GM21717 (cell line): Measurements from ENCODE around the gene TMEM266.
A peak's percentile ranks its signal among the peaks of the same experiment; 100 is the strongest.

Source experiments
- ATAC-seq: cut with Tn5 transposase; IDR thresholded peaks from one replicate; pipeline ENCODE4 v1.9.1; 2021; ENCODE audit warnings: mild to moderate bottlenecking, moderate library complexity; ENCODE audit not compliant: unreplicated experiment

The TMEM266 gene

GRCh38 chr15:76180321-76180720 lies 120.5 kb downstream of the TMEM266 start:
- no peak for ATAC-seq

DNA sequence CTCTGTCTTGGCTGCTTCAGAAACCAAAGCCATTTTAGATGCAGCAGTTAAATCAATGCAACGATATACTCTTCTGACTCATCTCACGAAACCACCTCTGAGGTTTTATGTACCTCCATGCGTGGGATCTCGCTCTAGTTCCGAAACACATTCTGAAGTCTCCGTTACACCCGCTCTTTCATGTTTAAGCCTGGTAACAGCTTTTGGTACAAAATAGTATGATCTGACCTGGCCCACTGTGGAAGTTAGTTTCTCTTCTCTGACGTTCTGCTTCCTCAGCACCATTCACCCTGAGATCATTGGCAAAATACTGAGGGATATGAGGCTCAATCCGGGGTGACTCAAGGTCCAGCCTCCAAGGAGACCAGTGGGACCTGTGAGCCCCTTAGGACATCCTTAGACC lies 121.9 kb downstream of the TMEM266 start:
- ATAC-seq, result peak; percentile 80

DNA sequence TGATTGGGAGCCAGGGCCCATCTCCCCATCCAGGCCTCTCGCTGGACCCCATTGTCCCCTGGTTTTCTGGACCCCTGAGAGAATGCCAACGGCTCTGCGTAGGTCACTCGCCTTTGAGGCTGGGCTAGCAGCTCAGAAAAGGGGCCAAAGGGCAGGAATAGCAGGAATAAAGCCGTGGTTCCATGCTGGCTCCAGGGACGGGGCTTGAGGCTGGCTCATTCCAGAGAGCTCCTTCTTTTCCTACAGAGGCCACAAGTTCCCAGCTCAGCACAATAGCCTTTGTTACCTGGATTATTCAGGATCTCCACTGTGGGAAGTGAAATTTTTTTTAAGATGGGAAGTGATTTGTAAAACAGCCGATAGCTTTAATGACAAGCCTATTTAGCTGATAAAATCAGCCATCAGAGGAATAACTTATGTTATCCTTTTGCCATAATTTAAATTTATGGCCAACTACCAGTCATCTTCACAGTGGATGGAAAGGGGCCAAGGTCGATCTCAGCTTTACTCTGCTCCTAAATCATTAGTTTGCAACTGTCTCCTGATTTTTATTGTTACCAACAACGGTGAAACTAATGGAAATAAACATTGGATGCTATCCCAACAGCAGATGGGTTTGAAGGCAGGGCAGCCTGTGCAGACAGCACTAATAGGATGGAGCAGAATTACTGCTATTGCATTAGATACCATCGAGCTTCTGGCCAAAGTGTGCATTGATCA lies 124.3 kb downstream of the TMEM266 start:
- no peak for ATAC-seq

DNA sequence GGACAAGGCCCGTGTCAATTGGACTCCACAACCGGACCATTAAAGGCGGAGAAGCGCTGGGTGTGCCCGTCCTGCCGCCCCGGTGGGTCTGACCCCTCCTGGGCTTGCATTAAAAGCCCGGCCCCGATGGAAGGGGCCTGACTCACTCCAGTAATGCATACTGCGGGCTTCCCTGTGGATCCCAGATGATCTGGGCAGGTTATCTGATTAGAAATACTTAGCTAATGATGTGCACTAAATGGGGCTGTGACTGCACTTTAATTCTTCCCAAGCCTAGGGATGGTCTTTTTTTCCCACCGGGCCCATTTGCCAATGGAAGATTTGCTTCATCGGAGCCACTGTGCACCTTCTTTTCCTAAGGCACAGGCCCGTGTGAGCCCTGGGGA lies 124.9 kb downstream of the TMEM266 start:
- ATAC-seq, result no peak

DNA sequence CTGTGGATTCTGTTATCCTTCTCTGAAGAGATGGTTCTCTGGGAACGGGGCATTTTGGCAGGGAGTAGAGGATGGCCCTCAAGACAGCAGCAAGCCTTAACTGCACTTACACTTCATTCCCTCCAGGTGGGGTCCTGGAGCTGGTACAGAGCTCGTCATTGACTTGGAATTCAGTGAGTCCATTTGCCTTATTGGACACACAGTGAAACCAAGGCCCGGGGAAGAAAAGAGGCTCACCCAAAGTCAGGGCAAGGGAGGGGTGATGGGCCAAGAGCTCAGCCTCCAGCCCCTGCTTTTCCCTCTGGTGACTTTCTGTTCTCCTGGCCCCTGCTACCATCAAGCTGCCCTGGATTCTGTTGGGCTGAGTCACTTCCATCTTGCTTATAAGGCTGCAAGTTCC lies 125.9 kb downstream of the TMEM266 start:
- ATAC-seq, result no peak

- no peak for ATAC-seq
Measured at GRCh38 chr15:76187163-76187562, 127.4 kb downstream of the TMEM266 start.

DNA sequence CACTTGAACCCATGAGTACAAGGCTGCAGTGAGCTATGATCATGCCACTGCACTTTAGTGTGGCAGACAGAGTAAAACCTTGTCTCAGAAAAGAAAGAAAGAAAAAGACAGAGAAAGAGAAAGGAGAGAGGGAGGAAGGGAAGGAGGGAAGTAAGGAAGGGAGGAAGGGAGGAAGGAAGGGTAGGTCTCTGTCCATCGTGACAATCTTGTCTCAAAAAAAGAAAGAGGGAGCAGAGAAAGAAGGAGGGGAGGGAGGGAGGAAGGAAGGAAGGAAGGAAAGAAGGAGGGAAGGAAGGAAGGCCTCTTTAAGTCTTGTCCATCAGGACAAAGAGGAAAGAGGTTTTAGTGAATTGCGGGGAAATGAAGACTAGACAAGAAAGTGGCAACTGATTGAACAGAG lies 129.3 kb downstream of the TMEM266 start:
- ATAC-seq, result no peak

DNA sequence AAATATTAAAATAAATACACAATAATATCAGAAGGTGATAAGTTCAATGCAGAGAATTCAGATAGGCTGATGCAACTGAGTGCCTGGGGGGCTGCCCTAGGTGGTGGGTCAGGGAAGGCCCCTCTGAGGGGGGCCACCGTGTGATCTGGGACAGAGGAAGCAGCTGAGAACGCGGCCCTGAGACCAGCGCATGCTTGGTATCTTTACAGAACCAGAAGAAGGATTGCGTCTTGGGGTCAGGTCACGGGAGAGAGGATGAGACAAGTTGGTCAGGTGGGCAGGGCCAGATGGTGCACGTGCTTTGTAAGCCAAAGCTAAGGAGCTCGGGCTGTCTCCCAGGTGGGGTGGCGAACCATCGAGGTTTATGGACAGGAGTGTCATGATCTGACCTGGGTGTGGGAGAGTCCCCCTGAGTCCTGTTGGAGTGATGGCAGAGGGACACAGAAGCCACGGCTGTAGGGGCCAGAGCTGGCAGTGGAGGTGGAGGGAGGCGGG lies 130.3 kb downstream of the TMEM266 start:
- no peak for ATAC-seq

DNA sequence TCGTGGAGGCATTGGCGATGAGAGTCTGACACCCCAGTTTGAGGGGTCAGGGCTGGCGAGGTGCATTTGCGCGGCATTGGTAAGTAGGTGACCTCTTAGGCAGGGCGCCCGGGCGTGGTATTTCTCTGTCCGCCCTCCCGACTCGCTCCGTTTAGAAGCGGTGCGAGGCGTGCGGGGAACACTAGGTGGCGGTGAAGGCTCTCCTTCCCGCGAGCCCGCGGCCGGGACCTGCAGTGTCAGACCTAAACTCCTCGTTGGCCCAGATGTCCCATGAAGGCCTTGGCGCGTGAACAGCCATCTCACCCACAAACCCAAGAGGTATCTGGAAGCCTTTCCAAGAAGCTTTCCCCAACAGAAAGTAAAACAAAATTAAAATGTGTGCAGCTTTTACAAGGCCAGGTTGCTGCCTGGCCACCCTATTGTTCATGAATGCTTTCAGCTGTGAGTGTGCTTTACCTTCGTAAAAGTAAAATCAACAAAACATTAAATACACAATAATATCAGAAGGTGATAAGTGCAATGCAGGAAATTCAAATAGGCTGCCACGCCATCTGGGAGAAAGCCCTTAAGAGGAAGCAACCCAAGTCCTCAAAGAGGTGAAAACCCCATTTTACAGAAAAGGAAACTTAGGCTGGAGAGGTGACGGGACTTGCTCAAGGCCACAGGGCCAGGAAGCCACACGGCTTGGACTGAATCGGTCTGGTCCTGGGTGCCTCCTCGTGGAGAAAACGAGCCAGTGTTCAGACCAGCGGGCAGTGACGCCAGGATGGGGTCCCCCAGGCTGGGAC lies 131.2 kb downstream of the TMEM266 start:
- peak; percentile 63 for ATAC-seq

DNA sequence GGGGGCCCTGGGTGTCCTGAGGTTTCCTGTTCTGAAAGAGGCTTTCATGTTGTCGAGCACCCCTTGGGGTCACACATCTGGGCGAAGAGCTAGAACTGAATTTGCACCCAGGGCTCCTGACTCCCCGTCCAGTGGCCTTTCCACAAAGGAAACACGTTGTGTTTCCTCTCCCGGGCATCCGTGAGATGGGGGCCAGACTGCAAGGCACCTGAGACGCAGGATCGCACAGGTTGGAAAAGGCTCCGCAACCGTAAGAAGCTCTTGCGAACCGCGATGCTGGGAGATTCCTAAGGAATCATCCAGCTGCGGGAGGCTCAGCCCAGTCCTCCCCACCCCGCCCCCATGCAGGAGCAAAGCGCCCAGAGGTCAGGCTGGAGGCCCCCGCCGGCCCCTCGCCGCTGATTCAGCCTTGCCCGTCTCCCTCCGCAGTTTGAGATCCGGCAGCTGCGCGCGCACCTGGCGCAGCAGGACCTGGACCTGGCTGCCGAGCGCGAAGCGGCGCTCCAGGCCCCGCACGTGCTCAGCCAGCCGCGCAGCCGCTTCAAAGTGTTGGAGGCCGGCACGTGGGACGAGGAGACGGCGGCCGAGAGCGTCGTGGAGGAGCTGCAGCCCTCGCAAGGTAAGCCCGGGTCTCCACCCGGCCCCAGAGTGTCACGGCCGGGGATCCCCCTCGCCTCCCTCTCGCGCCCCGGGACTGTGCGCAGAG lies 131.9 kb downstream of the TMEM266 start:
- ATAC-seq, result no peak

DNA sequence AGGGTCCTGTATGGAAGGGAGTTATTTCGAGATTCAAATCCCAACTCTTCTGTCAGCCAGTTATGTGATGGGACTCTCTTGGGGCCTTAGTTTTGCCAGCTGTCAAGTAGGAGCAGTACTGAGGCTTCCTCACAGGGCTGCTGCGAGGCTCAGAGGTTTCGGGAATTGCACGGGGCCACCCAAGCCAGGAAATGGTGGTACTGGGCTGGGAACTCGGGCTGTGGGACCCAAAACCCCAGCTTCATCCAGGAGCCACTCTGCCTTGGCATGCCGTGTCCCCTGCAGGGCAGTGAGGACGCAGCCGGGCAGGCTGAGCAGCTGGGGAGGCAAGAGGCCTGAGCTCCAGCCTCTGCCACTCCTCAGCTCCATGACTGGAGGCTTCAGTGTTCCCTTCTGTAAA lies 132.9 kb downstream of the TMEM266 start:
- ATAC-seq, result no peak

DNA sequence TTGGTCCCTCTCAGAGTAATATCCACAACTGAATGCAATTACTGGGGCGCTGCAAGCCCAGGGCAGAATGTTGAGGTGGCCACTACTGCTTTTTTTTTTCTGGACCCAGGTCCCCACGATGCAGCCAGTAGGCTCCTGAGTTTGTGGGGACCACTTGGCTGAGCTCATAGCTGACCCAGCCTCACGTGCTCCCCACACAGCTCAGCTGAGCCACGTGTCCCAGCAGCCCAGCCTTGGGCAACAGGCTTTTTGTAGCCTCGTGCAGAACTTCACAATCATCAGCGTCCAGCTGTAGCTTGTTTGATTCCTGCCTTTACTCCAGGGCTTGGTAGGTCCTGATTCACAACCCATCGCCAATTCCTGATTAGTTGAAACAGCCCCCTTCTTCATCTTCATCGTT lies 134.1 kb downstream of the TMEM266 start:
- ATAC-seq, result no peak

DNA sequence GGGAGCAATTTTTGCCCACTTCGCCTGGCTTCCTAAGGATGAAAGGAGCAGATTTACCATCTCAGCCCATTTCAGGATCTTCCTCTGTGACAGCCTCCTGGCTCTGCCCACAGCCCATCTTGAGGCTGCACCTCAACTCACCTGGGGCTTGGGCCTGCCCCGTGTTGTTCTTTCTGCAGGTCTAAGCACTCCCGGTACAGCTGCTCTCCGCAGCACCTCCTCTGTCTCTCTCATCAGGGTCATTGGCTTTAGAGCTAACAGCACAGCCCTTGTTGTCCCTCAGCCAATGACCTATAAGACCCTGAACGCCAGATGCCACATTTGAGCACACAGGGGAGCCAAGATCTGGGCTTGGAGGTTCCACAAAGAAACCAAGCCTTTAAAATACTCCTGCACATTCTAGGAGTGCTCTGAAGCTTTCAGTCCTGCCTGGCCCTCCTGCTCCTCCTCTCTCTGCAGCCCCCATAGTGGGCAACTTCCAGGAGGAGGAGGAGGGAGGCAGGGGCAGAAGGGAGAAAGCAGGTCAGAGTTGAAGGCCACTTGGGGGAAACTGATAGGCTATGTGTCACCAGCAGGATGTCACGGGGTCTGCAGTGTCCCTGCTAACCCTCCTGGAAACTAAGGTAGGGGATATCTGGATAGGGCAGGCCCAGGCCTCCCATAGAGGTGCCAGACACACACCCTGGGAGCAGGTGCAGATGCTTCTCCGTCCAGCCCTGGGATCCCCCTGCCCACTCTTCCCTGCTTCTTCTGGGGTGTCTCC lies 135.9 kb downstream of the TMEM266 start:
- no peak for ATAC-seq

GRCh38 chr15:76196269-76197231 lies 136.8 kb downstream of the TMEM266 start:
- ATAC-seq, result no peak

GRCh38 chr15:76197703-76198455 lies 138.1 kb downstream of the TMEM266 start:
- no peak for ATAC-seq

DNA sequence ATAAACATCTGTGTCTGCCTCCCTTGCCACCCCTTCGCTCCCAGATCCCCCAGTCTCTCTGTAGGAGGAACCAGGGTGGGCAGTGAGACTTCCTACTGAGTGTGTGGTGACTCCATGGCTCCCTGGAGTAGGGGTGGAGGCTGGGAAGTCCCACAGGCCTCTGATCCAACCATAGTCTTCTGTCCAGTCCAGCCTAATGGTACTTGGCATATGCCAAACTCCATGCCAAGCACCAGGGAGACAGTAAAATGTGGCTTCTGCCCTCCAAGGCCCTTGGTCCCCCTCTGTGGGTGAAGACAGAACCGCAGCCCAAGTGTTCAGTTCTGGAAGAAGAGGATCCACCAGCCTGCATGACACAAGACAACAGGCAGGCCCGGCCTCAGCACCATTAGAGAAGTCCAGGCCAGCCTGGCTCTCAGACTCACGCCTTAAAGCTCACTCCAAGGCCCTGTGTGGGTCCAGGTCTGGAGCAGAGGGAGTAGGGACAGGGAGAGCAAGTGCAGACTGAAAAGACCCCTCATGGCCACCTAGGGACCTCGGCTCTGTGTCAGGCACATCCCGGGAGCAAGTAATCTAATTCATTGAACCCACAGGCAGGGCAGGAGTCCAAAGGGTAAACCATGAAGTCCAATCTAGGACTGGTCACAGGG lies 138.8 kb downstream of the TMEM266 start:
- ATAC-seq, result no peak

GRCh38 chr15:76199106-76200082 lies 139.6 kb downstream of the TMEM266 start:
- no peak for ATAC-seq
